ENCODE results near the gene FOXP1.

FOXP1 gene

GRCh38 chr3:71063773-71064290 lies 519.7 kb downstream of the FOXP1 start:
- peak; percentile 13 for DNase-seq

- DNase-seq: peak; percentile 44
Measured at GRCh38 chr3:71062952-71063772, 520.4 kb downstream of the FOXP1 start.

GRCh38 chr3:71062037-71062932 lies 521.2 kb downstream of the FOXP1 start:
- no peak for DNase-seq

GRCh38 chr3:71061581-71061980 lies 521.9 kb downstream of the FOXP1 start:
- peak; percentile 80 for DNase-seq

GRCh38 chr3:71061037-71061436 lies 522.5 kb downstream of the FOXP1 start:
- no peak for DNase-seq

- DNase-seq: no peak
Measured at GRCh38 chr3:71060536-71060935, 523.0 kb downstream of the FOXP1 start.

GRCh38 chr3:71057526-71057894 lies 526.0 kb downstream of the FOXP1 start:
- peak; percentile 19 for DNase-seq

- no peak for DNase-seq
Measured at GRCh38 chr3:71056327-71056726, 527.2 kb downstream of the FOXP1 start.

- DNase-seq: no peak
Measured at GRCh38 chr3:71055257-71056001, 528.1 kb downstream of the FOXP1 start.

- DNase-seq: no peak
Measured at GRCh38 chr3:71054312-71054711, 529.2 kb downstream of the FOXP1 start.

GRCh38 chr3:71053495-71053894 lies 530.0 kb downstream of the FOXP1 start:
- DNase-seq: no peak

GRCh38 chr3:71052716-71053115 lies 530.8 kb downstream of the FOXP1 start:
- DNase-seq: no peak

- DNase-seq: no peak
Measured at GRCh38 chr3:71051893-71052687, 531.4 kb downstream of the FOXP1 start.

GRCh38 chr3:71051259-71051595 lies 532.3 kb downstream of the FOXP1 start:
- no peak for DNase-seq

- DNase-seq: no peak
Measured at GRCh38 chr3:71050538-71051258, 532.8 kb downstream of the FOXP1 start.

GRCh38 chr3:71050166-71050537 lies 533.4 kb downstream of the FOXP1 start:
- DNase-seq: no peak

GRCh38 chr3:71048948-71049347 lies 534.6 kb downstream of the FOXP1 start:
- DNase-seq: peak; percentile 34

GRCh38 chr3:71047616-71048531 lies 535.7 kb downstream of the FOXP1 start:
- no peak for DNase-seq

GRCh38 chr3:71046791-71047190 lies 536.7 kb downstream of the FOXP1 start:
- no peak for DNase-seq

- no peak for DNase-seq
Measured at GRCh38 chr3:71045917-71046282, 537.6 kb downstream of the FOXP1 start.

All from NCI-H526 treated with DMSO at 0.1 percent for 48 hours (cell line).